Nucleus accumbens (tissue), 56 donors: ENCODE results near the gene AP3S2.
A peak's percentile ranks its signal among the peaks of the same experiment; 100 is the strongest.
"Not testable (repeated sequence)": the region's sequence is repeated elsewhere in the genome, so short reads cannot be mapped to it uniquely, and the experiment has no call there.

Source experiments
- DNase-seq, 56 donors: peaks; one replicate each; lab custom pipeline; 2025; lab: John Stamatoyannopoulos, UW

AP3S2 gene

DNA sequence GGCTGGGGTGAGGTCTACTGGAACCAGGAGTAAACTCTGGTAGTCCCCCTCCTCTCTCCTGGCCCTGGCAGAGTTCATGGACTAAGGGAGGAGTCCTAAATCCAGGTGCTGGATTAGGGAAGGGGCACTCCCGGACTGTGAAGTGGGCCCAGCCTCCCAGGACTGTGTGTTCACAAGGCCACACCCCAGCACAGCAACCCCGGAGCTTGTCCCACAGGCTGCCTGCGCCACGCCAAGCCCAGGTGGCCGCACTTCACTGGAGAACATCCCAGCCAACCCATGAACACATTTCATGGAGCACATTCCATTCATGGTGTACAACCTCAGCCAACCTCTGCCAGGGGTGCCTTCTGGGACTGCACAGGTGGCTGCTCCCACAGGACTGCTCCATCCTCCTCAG is 10.7 kb upstream of the AP3S2 start:
- DNase-seq, result no peak

DNA sequence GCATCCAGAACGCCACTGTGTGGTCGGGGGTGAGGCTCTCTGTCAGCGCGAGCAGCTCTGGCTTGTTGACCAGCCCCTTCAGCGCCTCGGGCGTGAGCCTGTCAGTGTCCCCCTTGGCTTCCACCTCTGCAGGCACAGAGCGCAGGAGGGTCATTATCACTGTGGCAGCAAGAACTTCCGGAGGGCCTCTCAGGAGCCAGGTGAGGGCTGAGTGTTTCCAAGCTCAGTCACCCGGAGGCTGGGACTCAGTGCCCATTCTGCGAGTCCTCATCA is 10.0 kb upstream of the AP3S2 start:
- no peak for DNase-seq

DNA sequence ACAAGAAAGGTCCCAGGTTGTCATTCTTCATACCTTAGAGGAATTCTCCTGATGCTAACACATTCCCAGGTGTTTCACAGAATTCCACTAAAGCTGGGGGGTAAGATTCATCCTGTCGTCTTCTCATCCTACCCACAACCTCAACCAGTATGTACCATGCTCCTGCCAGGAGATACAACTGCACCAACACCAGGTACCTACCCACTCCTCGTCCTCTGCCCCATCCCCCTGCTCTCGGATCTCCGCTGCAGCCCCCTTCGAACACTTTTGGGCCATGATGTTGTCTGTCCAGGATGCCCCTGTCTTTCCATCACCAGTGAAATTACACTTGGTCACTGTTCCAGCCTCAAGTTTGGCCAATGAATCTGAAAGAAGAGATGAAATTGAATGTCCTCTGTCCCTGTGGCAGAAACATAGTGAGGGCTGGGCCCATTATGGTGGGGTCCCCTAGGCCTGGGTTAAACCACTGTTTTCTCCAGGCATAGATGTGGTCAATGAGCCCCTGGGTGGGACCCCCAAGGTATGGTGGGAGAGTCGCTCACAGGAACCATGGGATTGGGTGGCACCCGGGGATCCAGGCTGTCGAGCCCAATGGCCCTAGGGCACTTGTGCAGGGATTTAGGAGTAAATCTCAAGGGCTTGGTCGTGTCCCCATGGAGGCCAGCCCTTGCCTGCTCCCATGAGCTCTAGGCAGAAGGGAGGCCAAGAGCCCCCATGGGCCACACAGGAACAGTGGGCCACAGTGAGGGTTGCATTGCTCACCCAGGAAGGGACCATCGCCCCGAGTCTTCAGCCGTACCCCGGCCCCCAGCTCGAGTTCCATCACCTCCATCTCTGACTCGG is 9.4 kb upstream of the AP3S2 start:
- DNase-seq, result no peak

GRCh38 chr15:89900849-89901248 is 7.1 kb upstream of the AP3S2 start:
- DNase-seq, result no peak

- DNase-seq, result no peak
Measured at GRCh38 chr15:89899951-89900567, 6.3 kb upstream of the AP3S2 start.

DNA sequence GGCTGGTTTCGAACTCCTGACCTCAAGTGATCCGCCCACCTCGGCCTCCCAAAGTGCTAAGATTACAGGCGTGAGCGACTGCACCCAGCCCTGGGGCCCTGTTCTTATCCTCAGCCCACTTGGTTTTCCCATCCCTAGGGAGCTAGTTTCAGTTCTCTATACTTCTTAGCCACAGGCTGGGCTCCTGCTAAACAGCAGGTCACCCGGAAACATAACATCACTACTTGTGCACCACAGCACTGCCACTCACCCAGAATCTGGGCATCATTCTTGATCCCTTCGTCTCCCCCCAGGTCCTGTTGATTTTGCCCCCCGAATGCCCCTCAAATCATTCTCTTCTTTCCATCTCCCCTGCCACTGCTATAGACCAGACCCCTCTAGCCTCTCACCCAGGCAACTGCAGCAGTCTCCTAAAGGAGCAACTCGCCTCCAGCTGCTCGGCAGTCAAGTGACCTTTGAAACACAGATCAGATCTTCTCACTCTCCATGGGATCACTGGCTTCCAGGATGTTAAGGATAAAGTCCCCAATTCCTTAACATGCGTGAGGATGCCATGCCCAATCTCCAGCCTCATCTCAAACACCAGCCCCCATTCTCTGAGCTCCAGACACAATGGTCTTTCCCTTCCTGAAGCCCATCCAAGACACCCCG is 5.6 kb upstream of the AP3S2 start:
- DNase-seq, result no peak

GRCh38 chr15:89898614-89899294 is 5.0 kb upstream of the AP3S2 start:
- peak in 19 of 56 donors; percentile 2 to 51 (median 13) for DNase-seq

- no peak for DNase-seq
Measured at GRCh38 chr15:89898146-89898545, 4.4 kb upstream of the AP3S2 start.

- DNase-seq, result no peak
Measured at GRCh38 chr15:89893027-89893426, 767 bp downstream of the AP3S2 start.

GRCh38 chr15:89888214-89888804 is 5.5 kb downstream of the AP3S2 start:
- DNase-seq, result no peak

DNA sequence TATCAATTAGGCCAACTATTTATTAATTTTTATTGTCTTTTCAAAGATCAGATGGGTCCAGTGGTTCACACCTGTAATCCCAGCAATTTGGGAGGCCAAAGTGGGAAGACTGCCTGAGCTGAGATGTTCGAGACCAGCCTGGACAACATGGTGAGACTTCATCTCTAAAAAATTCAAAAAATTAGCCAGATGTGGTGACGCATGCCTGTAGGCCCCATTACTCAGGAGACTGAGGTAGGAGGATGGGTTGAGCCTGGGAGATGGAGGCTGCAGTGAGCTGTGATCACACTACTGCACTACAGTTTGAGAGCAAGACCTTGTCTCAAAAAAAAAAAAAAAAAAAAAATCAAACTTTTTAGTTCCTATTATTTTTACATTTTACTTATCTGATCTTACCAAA is 8.2 kb downstream of the AP3S2 start:
- no peak for DNase-seq

- DNase-seq, result not testable (repeated sequence)
Measured at GRCh38 chr15:89885179-89885578, 8.6 kb downstream of the AP3S2 start.

DNA sequence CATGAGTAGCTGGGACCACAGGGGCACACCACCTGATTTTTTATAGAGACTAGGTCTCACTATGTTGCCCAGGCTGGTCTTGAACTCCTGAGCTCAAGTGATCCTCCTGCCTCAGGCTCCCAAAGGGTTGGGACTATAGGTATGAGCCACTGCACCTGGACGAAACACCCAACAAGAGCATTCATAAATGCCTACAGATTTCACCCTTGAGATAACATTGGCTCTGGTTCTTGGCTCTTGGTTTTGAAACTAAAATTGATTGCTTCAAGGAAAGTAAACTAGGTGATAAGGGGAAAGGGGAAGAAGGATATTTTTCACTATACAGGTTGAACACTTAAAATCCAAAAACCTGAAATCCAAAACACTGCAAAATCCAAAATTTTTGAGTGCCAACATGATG is 10.3 kb downstream of the AP3S2 start:
- no peak for DNase-seq

DNA sequence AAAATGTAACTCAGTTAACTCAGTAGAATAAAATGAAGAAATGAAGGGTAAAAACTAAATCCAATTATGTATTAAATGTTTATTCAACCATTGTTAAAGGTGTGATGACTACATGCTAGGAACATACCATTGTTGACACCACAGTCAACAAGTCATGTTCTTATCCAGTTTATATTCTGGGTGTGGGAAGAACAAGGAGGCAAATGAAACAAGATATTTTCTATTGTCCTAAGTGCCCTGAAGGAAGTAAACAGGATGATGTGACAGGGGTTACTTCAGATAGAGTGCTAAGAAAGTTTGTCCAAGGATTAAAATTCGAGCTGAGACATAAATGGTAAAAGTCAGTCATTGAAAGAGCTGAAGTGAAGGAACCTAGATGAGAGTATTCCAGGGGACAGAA is 13.1 kb downstream of the AP3S2 start:
- no peak for DNase-seq

GRCh38 chr15:89878323-89878722 is 15.5 kb downstream of the AP3S2 start:
- DNase-seq, result no peak

GRCh38 chr15:89877083-89877425 is 16.7 kb downstream of the AP3S2 start:
- no peak for DNase-seq

DNA sequence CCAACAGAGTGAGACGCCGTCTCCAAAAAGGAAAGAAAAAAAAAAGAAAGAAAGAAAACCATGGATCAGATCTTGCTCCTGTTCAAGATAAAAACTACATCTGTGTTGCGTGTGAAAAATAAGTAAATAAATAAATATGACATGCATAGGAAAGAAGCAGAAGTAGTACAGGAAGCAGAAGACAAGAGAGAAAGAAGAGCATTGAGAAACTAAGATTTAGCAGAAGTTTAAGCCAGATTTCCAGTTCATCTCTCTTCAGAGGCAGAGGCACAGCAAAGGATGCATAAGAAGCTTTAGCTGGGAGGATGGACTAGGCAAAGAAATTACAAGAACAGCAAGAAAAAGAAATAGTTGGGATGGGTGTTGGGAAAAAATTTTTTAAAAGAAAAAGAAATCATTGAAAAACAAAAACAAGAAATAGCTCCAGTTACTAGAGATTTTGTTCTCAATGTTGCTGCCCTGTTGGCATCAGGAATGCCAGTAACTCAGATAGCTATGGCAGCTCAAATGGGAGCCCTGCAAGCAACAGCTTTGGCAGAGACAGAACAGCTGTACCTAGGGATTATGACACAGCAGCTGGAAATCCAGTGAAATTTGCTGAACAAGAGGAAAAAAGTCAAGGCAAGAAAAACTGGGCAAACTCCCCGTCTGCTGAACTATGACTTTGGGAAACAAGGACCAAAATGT is 17.3 kb downstream of the AP3S2 start:
- DNase-seq, result no peak

- no peak for DNase-seq
Measured at GRCh38 chr15:89875741-89876140, 18.1 kb downstream of the AP3S2 start.

DNA sequence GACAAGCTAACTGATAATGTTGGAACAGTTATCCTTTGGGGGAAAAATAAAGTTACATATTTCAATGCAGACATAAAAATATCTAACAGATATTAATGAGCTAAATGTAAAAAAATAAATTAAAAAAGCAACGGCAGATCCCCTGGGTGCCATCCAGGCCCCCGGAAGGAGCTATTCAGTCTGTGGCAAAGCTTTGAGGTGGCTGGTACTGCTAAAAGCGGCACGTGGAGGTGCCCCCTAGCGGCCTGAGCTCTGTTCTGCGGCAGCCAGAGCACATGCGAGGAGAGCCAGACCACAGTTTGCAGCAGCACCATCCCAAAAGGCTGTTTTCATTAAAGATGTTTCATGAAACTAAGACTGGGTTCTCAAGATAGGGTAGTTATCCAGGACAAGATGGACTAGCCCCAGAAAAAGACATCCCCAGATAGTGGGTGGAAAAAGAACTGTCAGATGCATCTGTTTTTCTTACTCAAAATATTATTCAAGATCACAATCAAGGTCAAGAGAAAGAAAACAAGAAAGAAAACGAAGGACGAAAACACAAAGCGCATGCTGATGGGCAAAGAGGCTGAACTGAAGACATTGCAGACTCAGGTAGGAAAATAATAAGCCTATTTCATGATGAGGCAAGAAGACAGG is 18.7 kb downstream of the AP3S2 start:
- DNase-seq, result peak in 52 of 56 donors; percentile 2 to 88 (median 49)

GRCh38 chr15:89870688-89871288 is 23.0 kb downstream of the AP3S2 start:
- DNase-seq, result no peak
